Gastroesophageal sphincter (tissue), 4 donors: Measurements from ENCODE around the gene SLC1A2. TPM values are rescaled to one million over a fixed set of nuclear protein-coding genes. Genes with fewer than 3 reads are reported as not detected.

Source experiments
- ATAC-seq: fragments of 150-250 bp; one replicate; pipeline ENCODE4 v1.9.1; 2016; ENCODE audit warnings: mild to moderate bottlenecking, moderate library complexity
- H3K27ac ChIP-seq, 4 donors: fragments of 200-600 bp; sonication (generic) in 3 of 4; 1 replicate in 3 of 4; 2 replicates in 1 of 4; pipeline ENCODE4 v1.5.1; 2016 to 2019
- H3K27me3 ChIP-seq: fragments of 200-600 bp; sonication (generic); one replicate; pipeline ENCODE4 v1.5.1; 2019
- H3K36me3 ChIP-seq, 2 donors: fragments of 200-600 bp; sonication (generic); one replicate each; pipeline ENCODE4 v1.5.1; 2019; ENCODE audit warnings: control low read depth in 1 of 2
- H3K4me1 ChIP-seq, 3 donors: fragments of 200-600 bp; sonication (generic); 1 replicate in 2 of 3; 2 replicates in 1 of 3; pipeline ENCODE4 v1.5.1; 2016 to 2019; ENCODE audit warnings: control low read depth in 2 of 3
- H3K4me3 ChIP-seq, 2 donors: fragments of 200-600 bp; sonication (generic); one replicate each; pipeline ENCODE4 v1.5.1; 2019; ENCODE audit warnings: mild to moderate bottlenecking in 1 of 2, moderate library complexity in 1 of 2
- H3K9me3 ChIP-seq, 3 donors: fragments of 200-600 bp; sonication (generic); one replicate each; pipeline ENCODE4 v1.5.1; 2017 to 2019; ENCODE audit warnings: control low read depth in 2 of 3
- EP300 ChIP-seq: sonication (generic); formaldehyde crosslinking; IDR thresholded peaks from one replicate; pipeline ENCODE4 v1.6.1; 2017; ENCODE audit warnings: antibody characterized with exemption, mild to moderate bottlenecking
- POLR2A ChIP-seq, 2 donors: fragments of 450-650 bp; IDR thresholded peaks; one replicate each; pipeline ENCODE4 v1.6.1; 2017; ENCODE audit warnings: antibody characterized with exemption in 2 of 2, mild to moderate bottlenecking in 2 of 2, moderate library complexity in 1 of 2
- POLR2AphosphoS5 ChIP-seq: sonication (generic); formaldehyde crosslinking; IDR thresholded peaks from one replicate; pipeline ENCODE4 v1.6.1; 2017; ENCODE audit warnings: antibody characterized with exemption
- WGBS, 2 donors: methylation state at CpG; one replicate each; pipeline ENCODE4 v1.1.5; 2018; ENCODE audit warnings: low coverage in 1 of 2; 5-methylcytosine and 5-hydroxymethylcytosine counted together
- total RNA-seq, 4 donors: library from RNA; depleted of rRNA; stranded (reverse); fragments of >200 nt; gene quantifications; one replicate each; pipeline ENCODE4 v1.1.0, GENCODE V29; 2016
- TF ChIP-seq, protein P1 (sequence below), 4 experiments: fragments of 200-600 bp in 2 of 4; fragments of 450-650 bp in 2 of 4; sonication (generic) in 1 of 4; IDR thresholded peaks; one replicate each; pipeline ENCODE4 v1.5.1; 2017 to 2019; ENCODE audit warnings: antibody characterized with exemption in 4 of 4, mild to moderate bottlenecking in 2 of 4, moderate library complexity in 2 of 4

Gene SLC1A2
- total RNA-seq, 4 donors from 2014 or later = 0.12 to 1.5 (median 0.40) TPM; not detected in 1

DNA sequence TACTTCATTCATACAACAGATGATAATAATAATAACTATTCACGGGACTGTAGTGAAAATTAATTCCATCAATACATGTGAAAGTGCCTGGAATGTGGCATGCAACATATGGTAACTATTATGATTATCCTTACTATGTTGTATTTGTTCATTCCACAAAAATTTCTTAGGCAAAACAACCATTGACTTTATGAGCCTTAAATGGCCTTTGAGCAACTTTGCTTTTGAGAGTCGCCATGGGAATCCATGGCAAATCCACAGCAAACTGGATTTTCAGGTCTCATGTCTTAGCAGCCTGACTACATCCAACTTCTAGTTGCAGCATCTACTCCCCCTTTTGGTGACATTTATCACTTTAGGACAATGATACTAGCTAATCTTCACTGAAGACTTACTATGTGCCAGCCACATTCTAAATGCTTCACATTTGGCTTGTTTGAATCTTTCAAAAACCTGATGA is 56.8 kb downstream of the SLC1A2 start:
- Histone ChIP-seq H3K27ac (peak overlapping the region; percentile 83 to 88 (median 87)), H3K4me3 (no peak overlapping the region), H3K36me3 (no peaks in the 10 kb centered on the region), H3K4me1 (peaks cover 3 to 64% (median 27%) of the 10 kb centered on the region in 3 donors), H3K27me3 (no peaks in the 10 kb centered on the region), H3K9me3 (no peaks in the 10 kb centered on the region)
- ATAC-seq = no peak
- WGBS, 2 donors = 85 to 100% methylated on average over 2 of the region's 2 CpGs
- no peak for TF ChIP-seq EP300
- TF ChIP-seq, protein P1, sequence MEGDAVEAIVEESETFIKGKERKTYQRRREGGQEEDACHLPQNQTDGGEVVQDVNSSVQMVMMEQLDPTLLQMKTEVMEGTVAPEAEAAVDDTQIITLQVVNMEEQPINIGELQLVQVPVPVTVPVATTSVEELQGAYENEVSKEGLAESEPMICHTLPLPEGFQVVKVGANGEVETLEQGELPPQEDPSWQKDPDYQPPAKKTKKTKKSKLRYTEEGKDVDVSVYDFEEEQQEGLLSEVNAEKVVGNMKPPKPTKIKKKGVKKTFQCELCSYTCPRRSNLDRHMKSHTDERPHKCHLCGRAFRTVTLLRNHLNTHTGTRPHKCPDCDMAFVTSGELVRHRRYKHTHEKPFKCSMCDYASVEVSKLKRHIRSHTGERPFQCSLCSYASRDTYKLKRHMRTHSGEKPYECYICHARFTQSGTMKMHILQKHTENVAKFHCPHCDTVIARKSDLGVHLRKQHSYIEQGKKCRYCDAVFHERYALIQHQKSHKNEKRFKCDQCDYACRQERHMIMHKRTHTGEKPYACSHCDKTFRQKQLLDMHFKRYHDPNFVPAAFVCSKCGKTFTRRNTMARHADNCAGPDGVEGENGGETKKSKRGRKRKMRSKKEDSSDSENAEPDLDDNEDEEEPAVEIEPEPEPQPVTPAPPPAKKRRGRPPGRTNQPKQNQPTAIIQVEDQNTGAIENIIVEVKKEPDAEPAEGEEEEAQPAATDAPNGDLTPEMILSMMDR (IDR thresholded peaks at IDR 0.05) = no peak
- no peak for TF ChIP-seq POLR2A (IDR thresholded peaks at IDR 0.05)
- no peak for TF ChIP-seq POLR2AphosphoS5

DNA sequence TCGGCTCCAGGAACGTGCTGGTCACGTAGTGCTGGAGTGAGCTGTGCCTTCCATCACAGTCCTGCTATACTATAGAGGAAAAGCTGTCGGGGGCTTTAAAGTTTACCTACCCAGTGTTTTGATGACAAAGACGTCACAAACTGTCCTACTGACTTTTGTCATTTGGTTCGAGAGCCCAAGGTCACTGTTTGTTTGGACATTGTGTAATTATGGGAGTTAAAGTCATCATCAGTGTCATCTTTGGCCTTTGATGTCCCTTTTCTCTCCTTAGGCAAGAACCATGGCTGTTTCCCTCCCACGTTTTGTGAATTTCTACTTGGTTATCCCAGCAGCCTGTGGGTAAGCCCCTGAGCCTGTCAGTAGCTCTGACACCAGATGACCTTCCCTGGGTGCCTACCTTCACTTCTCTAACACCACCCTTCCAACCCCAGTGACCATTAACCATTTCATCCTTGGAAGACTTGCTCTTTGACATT is 59.3 kb downstream of the SLC1A2 start:
- 46 to 53% methylated on average over 6 to 7 of the region's 7 CpGs for WGBS, 2 donors
- no peaks in the 10 kb centered on the region for H3K9me3 ChIP-seq
- no peak overlapping the region for H3K4me3 ChIP-seq
- peaks cover 3 to 58% (median 27%) of the 10 kb centered on the region in 3 donors for H3K4me1 ChIP-seq
- peak overlapping the region; percentile 56 to 72 (median 60) for H3K27ac ChIP-seq
- peak; percentile 7 for ATAC-seq
- no peaks in the 10 kb centered on the region for H3K36me3 ChIP-seq
- H3K27me3 ChIP-seq = no peaks in the 10 kb centered on the region
- no peak for TF ChIP-seq POLR2A (IDR thresholded peaks at IDR 0.05)
- TF ChIP-seq, protein P1 (IDR thresholded peaks at IDR 0.05) = no peak
- TF ChIP-seq EP300 = no peak
- TF ChIP-seq POLR2AphosphoS5 = no peak

DNA sequence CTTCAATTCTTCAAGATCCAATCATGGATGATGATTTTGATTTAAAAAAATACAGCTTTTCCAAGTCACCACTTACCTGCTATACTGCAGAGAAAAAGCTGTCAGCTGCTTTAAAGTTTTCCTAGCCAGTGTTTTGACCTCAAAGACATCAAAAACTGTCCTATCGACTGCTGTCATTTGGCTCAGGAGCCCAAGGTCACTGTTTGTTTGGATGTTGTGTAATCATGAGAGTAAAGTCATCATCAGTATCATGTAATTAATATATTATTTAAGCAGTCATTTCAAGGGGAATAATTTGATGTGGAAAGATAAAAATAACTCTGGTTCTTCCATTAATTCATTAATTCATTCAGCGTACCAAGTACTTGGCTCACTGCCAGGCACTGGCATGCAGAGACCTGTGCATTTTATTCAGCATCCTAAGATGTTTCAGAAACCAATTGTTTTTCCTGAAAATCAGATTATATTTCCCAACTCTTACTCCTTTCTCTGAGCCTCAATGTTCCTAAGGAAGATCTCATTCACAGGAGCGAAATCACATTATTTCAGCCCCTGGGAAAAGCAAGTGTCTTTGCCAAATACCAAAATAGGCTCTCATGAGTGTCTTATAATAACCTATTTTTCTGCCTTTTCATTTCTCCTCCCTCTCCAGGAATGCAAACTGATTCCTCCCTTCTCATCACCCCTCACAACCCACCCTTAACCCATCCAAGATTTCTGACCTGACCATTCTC is 59.9 kb downstream of the SLC1A2 start:
- Histone ChIP-seq H3K36me3 (no peaks in the 10 kb centered on the region), H3K27me3 (no peaks in the 10 kb centered on the region), H3K27ac (peak overlapping the region; percentile 56 to 72 (median 60)), H3K4me1 (peaks cover 3 to 52% (median 27%) of the 10 kb centered on the region in 3 donors), H3K4me3 (no peak overlapping the region), H3K9me3 (no peaks in the 10 kb centered on the region)
- 24 to 30% methylated on average over 3 of the region's 3 CpGs for WGBS, 2 donors
- TF ChIP-seq POLR2A (IDR thresholded peaks at IDR 0.05) = no peak
- TF ChIP-seq, protein P1 (IDR thresholded peaks at IDR 0.05) = no peak
- TF ChIP-seq POLR2AphosphoS5 = peak; percentile 25
- TF ChIP-seq EP300 = no peak
- peak; percentile 42 for ATAC-seq

- no peak for ATAC-seq
- Histone ChIP-seq H3K4me1 (peaks cover 3 to 41% (median 22%) of the 10 kb centered on the region in 3 donors), H3K36me3 (no peaks in the 10 kb centered on the region), H3K27ac (peak overlapping the region in 3 of 4 donors; percentile 57 to 72 (median 64)), H3K27me3 (no peaks in the 10 kb centered on the region), H3K9me3 (no peaks in the 10 kb centered on the region), H3K4me3 (no peak overlapping the region)
- no peak for TF ChIP-seq POLR2A (IDR thresholded peaks at IDR 0.05)
- no peak for TF ChIP-seq EP300
- TF ChIP-seq, protein P1 (IDR thresholded peaks at IDR 0.05) = no peak
- TF ChIP-seq POLR2AphosphoS5 = no peak
These were observed 61.0 kb downstream of the SLC1A2 start for GRCh38 chr11:35358391-35358790.

DNA sequence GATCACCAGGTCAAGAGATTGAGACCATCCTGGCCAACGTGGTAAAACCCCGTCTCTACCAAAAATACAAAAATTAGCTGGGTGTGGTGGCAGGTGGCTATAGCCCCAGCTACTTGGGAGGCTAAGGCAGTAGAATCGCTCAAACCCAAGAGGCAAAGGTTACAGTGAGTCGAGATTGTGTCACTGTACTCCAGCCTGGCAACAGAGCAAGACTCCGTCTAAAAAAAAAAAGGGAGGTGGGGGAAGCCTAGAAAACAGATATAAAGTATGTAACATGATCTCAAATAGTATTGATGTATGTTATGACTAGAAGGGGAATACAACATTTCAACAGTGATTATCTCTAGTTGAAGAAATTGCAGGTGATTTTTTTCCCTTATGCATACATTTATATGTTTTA is 61.4 kb downstream of the SLC1A2 start:
- 38 to 50% methylated on average over 1 to 5 of the region's 5 CpGs for WGBS, 2 donors
- no peak for ATAC-seq
- no peaks in the 10 kb centered on the region for H3K36me3 ChIP-seq
- peaks cover 3 to 37% (median 19%) of the 10 kb centered on the region in 3 donors for H3K4me1 ChIP-seq
- H3K9me3 ChIP-seq = no peaks in the 10 kb centered on the region
- no peak overlapping the region for H3K27ac ChIP-seq
- H3K4me3 ChIP-seq = no peak overlapping the region
- TF ChIP-seq POLR2A (IDR thresholded peaks at IDR 0.05) = no peak
- TF ChIP-seq, protein P1 (IDR thresholded peaks at IDR 0.05) = no peak
- no peak for TF ChIP-seq POLR2AphosphoS5
- TF ChIP-seq EP300 = no peak
- no peaks in the 10 kb centered on the region for H3K27me3 ChIP-seq
